Kidney (tissue), 14 donors: ENCODE measurements around the gene TPM4. TPM values are rescaled to one million over a fixed set of nuclear protein-coding genes. Genes with fewer than 3 reads are reported as not detected.

Source experiments
- DNase-seq, 5 donors: peaks; one replicate each; pipeline ENCODE4 v3.0.0-alpha.2; 2013 to 2020
- FAIRE-seq: peaks from 2 replicates; lab custom pipeline; 2012; peaks lifted over from hg19 to GRCh38; lab: Jason Lieb, UNC
- H3K27ac ChIP-seq, 2 donors: one replicate each; pipeline ENCODE4 v1.7.0; 2013; ENCODE audit warnings: low read depth in 2 of 2, low read length in 2 of 2, inconsistent platforms in 1 of 2
- H3K27me3 ChIP-seq: one replicate; pipeline ENCODE4 v1.7.1; 2013; ENCODE audit warnings: low read length, inconsistent platforms; ENCODE audit not compliant: control insufficient read depth, insufficient read depth
- H3K36me3 ChIP-seq, 3 donors: one replicate each; pipeline versions ENCODE4 v1.7.0 to v1.7.1; 2013; ENCODE audit warnings: low read length in 3 of 3, control low read depth in 1 of 3, inconsistent platforms in 1 of 3; ENCODE audit not compliant: insufficient read depth in 3 of 3, control insufficient read depth in 2 of 3
- H3K4me1 ChIP-seq, 3 donors: one replicate each; pipeline versions ENCODE4 v1.7.0 to v1.7.1; 2013; ENCODE audit warnings: low read length in 3 of 3, inconsistent platforms in 1 of 3, low read depth in 1 of 3; ENCODE audit not compliant: control insufficient read depth in 2 of 3, insufficient read depth in 2 of 3
- H3K4me3 ChIP-seq, 3 donors: one replicate each; pipeline versions ENCODE4 v1.7.0 to v1.8.1; 2013; ENCODE audit warnings: low read length in 3 of 3, control low read depth in 1 of 3, inconsistent platforms in 1 of 3
- H3K9ac ChIP-seq, 3 donors: one replicate each; pipeline versions ENCODE4 v1.7.0 to v1.7.1; 2013; ENCODE audit warnings: low read length in 3 of 3, control low read depth in 1 of 3, inconsistent platforms in 1 of 3
- H3K9me3 ChIP-seq, 3 donors: one replicate each; pipeline versions ENCODE4 v1.7.0 to v1.7.1; 2013; ENCODE audit warnings: low read length in 3 of 3, control low read depth in 1 of 3, inconsistent platforms in 1 of 3; ENCODE audit not compliant: control insufficient read depth in 2 of 3, insufficient read depth in 1 of 3
- intact Hi-C: fragments of 100-400 bp; cut with DNase I; formaldehyde crosslinking; loops from one replicate; pipeline ENCODE4 v1.11.1; 2022
- polyA plus RNA-seq: library from polyadenylated mRNA; stranded (reverse); fragments of 350-450 nt; fragmentation: Illumina TruSeq; extraction: RNeasy Lipid Tissue Mini Kit (QIAGEN cat#74804); gene quantifications from one replicate; pipeline ENCODE4 v1.2.3, GENCODE V29; 2014; ENCODE audit warnings: low read depth, low replicate concordance; ENCODE audit not compliant: insufficient read depth
- total RNA-seq: library from RNA; stranded (reverse); fragmentation: NEBNext Ultra II Directional; extraction: Animal tissue kit (Norgen Biotek cat#: 25700); gene quantifications from one replicate; pipeline ENCODE4 v1.2.1, GENCODE V29; 2021
- TF ChIP-seq, protein P1 (sequence below): IDR thresholded peaks from 3 replicates; pipeline ENCODE4 v1.5.1; 2012; ENCODE audit warnings: mild to moderate bottlenecking, moderate library complexity, borderline replicate concordance; ENCODE audit not compliant: insufficient read depth; ENCODE audit errors: extremely low read depth
- donor health status: control.
- donor health status: control.
- donor health status: control.
- donor health status: control.
- donor health status: control.
- donor health status: DM: yes; HTN: yes; CAD: no.
- donor health status: Normal renal cell carcinoma (clear cell type).

TPM4 gene
- total and polyA plus RNA-seq, 2 donors from 2014 or later: 132 to 273 TPM

DNA sequence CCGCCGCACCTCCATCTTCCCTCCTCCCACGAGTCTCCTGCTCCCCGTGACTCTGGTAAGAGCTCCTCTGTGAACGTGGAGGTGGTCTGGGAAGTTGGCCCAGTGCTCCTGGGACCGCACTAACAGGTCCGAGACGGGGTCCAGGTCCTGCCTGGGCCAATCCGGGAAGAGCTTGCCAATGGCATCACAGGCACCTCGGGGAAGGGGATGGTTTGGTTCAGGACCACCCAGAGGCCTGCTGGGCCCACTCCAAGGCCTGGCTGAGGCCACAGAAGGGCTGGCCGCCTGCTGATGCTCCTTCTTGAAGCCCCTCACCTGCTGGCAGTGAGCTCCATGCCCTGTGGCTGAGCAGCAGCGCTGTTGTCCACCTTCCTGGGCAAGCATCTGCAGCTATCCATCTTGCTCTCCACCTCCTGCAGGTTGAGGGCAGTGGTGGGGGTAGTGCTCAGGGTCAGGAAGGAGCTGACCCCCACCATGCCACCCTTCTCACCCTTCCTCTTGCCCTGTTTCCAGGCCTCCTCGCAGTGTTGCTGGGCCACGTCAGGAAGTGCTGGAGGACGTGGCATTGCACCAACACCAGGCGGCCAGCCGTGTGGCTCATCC, 41.2 kb upstream of the TPM4 start:
- Histone ChIP-seq H3K4me3 (no peak overlapping the region), H3K27me3 (no peaks in the 10 kb centered on the region), H3K4me1 (no peaks in the 10 kb centered on the region), H3K9me3 (no peaks in the 10 kb centered on the region), H3K36me3 (no peaks in the 10 kb centered on the region), H3K27ac (no peak overlapping the region), H3K9ac (no peak overlapping the region)
- no peak for DNase-seq
- TF ChIP-seq, protein P1, sequence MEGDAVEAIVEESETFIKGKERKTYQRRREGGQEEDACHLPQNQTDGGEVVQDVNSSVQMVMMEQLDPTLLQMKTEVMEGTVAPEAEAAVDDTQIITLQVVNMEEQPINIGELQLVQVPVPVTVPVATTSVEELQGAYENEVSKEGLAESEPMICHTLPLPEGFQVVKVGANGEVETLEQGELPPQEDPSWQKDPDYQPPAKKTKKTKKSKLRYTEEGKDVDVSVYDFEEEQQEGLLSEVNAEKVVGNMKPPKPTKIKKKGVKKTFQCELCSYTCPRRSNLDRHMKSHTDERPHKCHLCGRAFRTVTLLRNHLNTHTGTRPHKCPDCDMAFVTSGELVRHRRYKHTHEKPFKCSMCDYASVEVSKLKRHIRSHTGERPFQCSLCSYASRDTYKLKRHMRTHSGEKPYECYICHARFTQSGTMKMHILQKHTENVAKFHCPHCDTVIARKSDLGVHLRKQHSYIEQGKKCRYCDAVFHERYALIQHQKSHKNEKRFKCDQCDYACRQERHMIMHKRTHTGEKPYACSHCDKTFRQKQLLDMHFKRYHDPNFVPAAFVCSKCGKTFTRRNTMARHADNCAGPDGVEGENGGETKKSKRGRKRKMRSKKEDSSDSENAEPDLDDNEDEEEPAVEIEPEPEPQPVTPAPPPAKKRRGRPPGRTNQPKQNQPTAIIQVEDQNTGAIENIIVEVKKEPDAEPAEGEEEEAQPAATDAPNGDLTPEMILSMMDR: no peak
- intact Hi-C loops: no loop called here
- no peak for FAIRE-seq

DNA sequence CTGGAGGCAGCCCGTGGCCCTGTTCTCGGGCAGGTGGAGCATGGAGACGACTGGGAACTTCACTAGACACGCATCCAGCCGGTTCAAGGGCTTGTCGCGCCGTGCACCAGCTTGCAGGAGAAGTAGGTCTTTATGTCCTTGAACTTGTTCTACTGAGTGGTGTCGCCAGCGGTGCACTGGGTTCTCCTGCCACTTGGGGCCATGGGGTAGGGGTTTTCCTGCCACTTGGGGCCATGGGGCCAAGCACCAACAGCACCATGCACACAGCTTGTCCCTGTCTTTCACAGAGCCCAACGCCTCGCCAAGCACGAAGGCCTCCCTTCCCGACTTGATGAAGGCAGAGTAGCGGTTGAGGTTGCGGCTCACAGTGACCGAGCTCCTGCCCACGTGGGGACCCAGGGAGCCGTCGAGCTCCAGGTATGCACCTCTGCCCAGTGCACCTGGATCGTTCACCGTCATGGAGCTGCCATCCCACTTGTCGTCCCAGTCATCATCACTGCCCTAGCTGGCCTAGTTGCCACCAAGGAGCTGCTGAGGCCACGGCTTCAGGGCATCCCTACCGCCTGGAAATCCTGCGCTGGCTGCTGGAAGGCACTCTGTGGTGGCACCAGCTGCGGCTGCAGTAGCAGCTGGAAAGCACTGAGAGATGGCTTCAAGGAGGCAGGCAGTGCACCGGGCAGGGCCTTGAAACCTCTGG, 40.5 kb upstream of the TPM4 start:
- FAIRE-seq (no peak), DNase-seq (peak in 1 of 5 donors; percentile 67)
- intact Hi-C loops: no loop called here
- H3K9ac ChIP-seq: no peak overlapping the region
- H3K27me3 ChIP-seq: no peaks in the 10 kb centered on the region
- no peak overlapping the region for H3K27ac ChIP-seq
- H3K36me3 ChIP-seq: no peaks in the 10 kb centered on the region
- no peak overlapping the region for H3K4me3 ChIP-seq
- TF ChIP-seq, protein P1: no peak
- H3K4me1 ChIP-seq: no peaks in the 10 kb centered on the region
- no peaks in the 10 kb centered on the region for H3K9me3 ChIP-seq

DNA sequence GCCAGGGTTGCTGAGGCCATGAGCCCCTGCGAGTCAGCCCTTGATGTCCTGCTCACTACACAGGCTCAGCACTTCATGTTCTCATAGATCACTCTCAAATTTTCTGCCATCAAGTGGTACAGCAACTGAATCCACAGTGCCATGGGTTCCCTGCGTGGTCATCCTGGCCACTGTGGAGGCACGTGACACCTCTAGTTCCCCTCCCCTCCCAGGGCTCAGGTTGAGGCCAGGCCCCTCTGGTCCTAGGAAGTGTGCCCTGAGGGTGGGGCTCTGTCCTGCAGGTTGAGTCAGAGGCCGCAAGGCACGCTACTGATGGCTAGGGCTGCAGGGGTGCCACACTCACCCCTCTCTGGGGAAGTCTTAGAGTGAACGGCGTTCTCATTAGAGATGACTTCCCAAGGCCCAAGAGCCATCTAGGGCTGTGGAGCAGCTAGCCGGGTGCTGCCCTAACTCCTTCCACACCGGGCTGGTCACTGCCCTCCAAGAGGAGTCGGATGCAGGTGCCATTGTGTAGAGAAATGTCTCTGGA, 39.8 kb upstream of the TPM4 start:
- H3K9me3 ChIP-seq: no peaks in the 10 kb centered on the region
- DNase-seq: no peak
- intact Hi-C loops: no loop called here

More for the DNA sequence above, 39.8 kb upstream of the TPM4 start:
- Histone ChIP-seq H3K4me1 (peaks cover 0 to 4% (median 0%) of the 10 kb centered on the region in 3 donors), H3K27ac (no peak overlapping the region), H3K4me3 (no peak overlapping the region), H3K9ac (no peak overlapping the region), H3K27me3 (no peaks in the 10 kb centered on the region), H3K36me3 (no peaks in the 10 kb centered on the region)
- TF ChIP-seq, protein P1: no peak
- FAIRE-seq: no peak
